Stimulated activated CD4-positive, alpha-beta T cell treated with anti-CD3 and anti-CD28 coated beads, Interleukin-12 subunit alpha, Interleukin-12 subunit beta, amount 100 ng/mL, for 4 hours (primary cell): ENCODE results near the gene SIK3.

Experiments
- DNase-seq: peaks from one replicate; pipeline ENCODE4 v3.0.0-alpha.2; 2020

Gene SIK3

GRCh38 chr11:116833491-116833815, 264.8 kb downstream of the SIK3 start:
- no peak for DNase-seq

GRCh38 chr11:116832350-116833290, 265.6 kb downstream of the SIK3 start:
- DNase-seq: no peak

- DNase-seq: no peak
Observed at GRCh38 chr11:116831790-116832349, 266.4 kb downstream of the SIK3 start.

- DNase-seq: no peak
Observed at GRCh38 chr11:116830184-116830912, 267.9 kb downstream of the SIK3 start.

- DNase-seq: no peak
Observed at GRCh38 chr11:116829525-116830183, 268.6 kb downstream of the SIK3 start, which contains the start of gene APOC3. Gene APOC3 (plus strand): TSS chr11:116829907. CDS start chr11:116830583, 676 bp downstream.

GRCh38 chr11:116828632-116829524, 269.4 kb downstream of the SIK3 start:
- no peak for DNase-seq

GRCh38 chr11:116827461-116827860, 270.8 kb downstream of the SIK3 start:
- DNase-seq: no peak

- DNase-seq: no peak
Observed at GRCh38 chr11:116826751-116827431, 271.3 kb downstream of the SIK3 start.

GRCh38 chr11:116825854-116826750, 272.1 kb downstream of the SIK3 start:
- DNase-seq: no peak

- no peak for DNase-seq
Observed at GRCh38 chr11:116825434-116825833, 272.8 kb downstream of the SIK3 start.

GRCh38 chr11:116823031-116823843, 275.0 kb downstream of the SIK3 start, which contains the start of gene APOA4:
Gene APOA4 (minus strand): TSS chr11:116823304. CDS start chr11:116823191, 113 bp downstream.
- DNase-seq: no peak

GRCh38 chr11:116822575-116822974, 275.7 kb downstream of the SIK3 start:
- DNase-seq: no peak

GRCh38 chr11:116821050-116821918, 276.9 kb downstream of the SIK3 start:
- no peak for DNase-seq

GRCh38 chr11:116819049-116819448, 279.2 kb downstream of the SIK3 start:
- no peak for DNase-seq

- DNase-seq: no peak
Observed at GRCh38 chr11:116814502-116814901, 283.7 kb downstream of the SIK3 start.

GRCh38 chr11:116813781-116814471, 284.3 kb downstream of the SIK3 start:
- no peak for DNase-seq

- no peak for DNase-seq
Observed at GRCh38 chr11:116813170-116813569, 285.1 kb downstream of the SIK3 start.

GRCh38 chr11:116812109-116812508, 286.1 kb downstream of the SIK3 start:
- no peak for DNase-seq
